Mesenchymal stem cell (in vitro differentiated cells and primary cell): ENCODE results near the gene LIPK.

ENCODE experiments used
- DNase-seq: peaks from one replicate; pipeline ENCODE4 v3.0.0-alpha.2; 2013
- H2AFZ ChIP-seq: one replicate; pipeline ENCODE4 v1.6.1; 2013; ENCODE audit warnings: low read depth, mild to moderate bottlenecking, control low read depth, inconsistent platforms, low read length, moderate library complexity
- H2AK5ac ChIP-seq: 2 replicates; pipeline ENCODE4 v1.6.1; 2013; ENCODE audit warnings: low read length, moderate library complexity, mild to moderate bottlenecking, inconsistent platforms; ENCODE audit not compliant: severe bottlenecking
- H2BK120ac ChIP-seq: one replicate; pipeline ENCODE4 v1.6.1; 2013; ENCODE audit warnings: low read depth, mild to moderate bottlenecking, inconsistent platforms, low read length, moderate library complexity
- H2BK12ac ChIP-seq, 2 experiments: one replicate each; pipeline ENCODE4 v1.6.1; 2013; ENCODE audit warnings: inconsistent platforms in 2 of 2, low read length in 2 of 2, mild to moderate bottlenecking in 2 of 2, moderate library complexity in 2 of 2, control low read depth in 1 of 2
- H2BK15ac ChIP-seq: one replicate; pipeline ENCODE4 v1.6.1; 2013; ENCODE audit warnings: mild to moderate bottlenecking, low read depth, inconsistent platforms; ENCODE audit not compliant: poor library complexity, severe bottlenecking
- H2BK5ac ChIP-seq: 2 replicates; pipeline ENCODE4 v1.6.1; 2013; ENCODE audit warnings: low read depth, mild to moderate bottlenecking, low read length, control low read depth, inconsistent platforms; ENCODE audit not compliant: poor library complexity, severe bottlenecking
- H3K14ac ChIP-seq, 2 experiments: one replicate each; pipeline ENCODE4 v1.6.1; 2013; ENCODE audit warnings: inconsistent platforms in 2 of 2, low read length in 2 of 2, control low read depth in 1 of 2, mild to moderate bottlenecking in 1 of 2, moderate library complexity in 1 of 2
- H3K18ac ChIP-seq, 2 experiments: one replicate each; pipeline ENCODE4 v1.6.1; 2013; ENCODE audit warnings: inconsistent platforms in 2 of 2, low read length in 2 of 2, control low read depth in 1 of 2, low read depth in 1 of 2, mild to moderate bottlenecking in 1 of 2
- H3K23ac ChIP-seq, 2 experiments: one replicate each; pipeline ENCODE4 v1.6.1; 2013; ENCODE audit warnings: inconsistent platforms in 2 of 2, low read length in 2 of 2, mild to moderate bottlenecking in 2 of 2, moderate library complexity in 2 of 2, control low read depth in 1 of 2
- H3K27ac ChIP-seq: 2 replicates; pipeline ENCODE4 v1.5.1; 2013; ENCODE audit warnings: mild to moderate bottlenecking, moderate library complexity, low read length, control low read depth, inconsistent platforms; ENCODE audit not compliant: poor library complexity, severe bottlenecking
- H3K27me3 ChIP-seq, 2 experiments: 2 replicates each; pipeline versions ENCODE4 v1.6.1 to v1.7.0; 2013; ENCODE audit warnings: low read length in 2 of 2, mild to moderate bottlenecking in 2 of 2, moderate library complexity in 2 of 2, control low read depth in 1 of 2, inconsistent platforms in 1 of 2; ENCODE audit not compliant: control insufficient read depth in 1 of 2, insufficient read depth in 1 of 2
- H3K36me3 ChIP-seq, 2 experiments: 2 replicates each; pipeline versions ENCODE4 v1.6.1 to v1.7.0; 2013; ENCODE audit warnings: low read length in 2 of 2, control low read depth in 1 of 2, inconsistent platforms in 1 of 2, low read depth in 1 of 2, mild to moderate bottlenecking in 1 of 2; ENCODE audit not compliant: insufficient read depth in 2 of 2, control insufficient read depth in 1 of 2
- H3K4ac ChIP-seq, 2 experiments: one replicate each; pipeline ENCODE4 v1.6.1; 2013; ENCODE audit warnings: inconsistent platforms in 2 of 2, low read length in 2 of 2, mild to moderate bottlenecking in 2 of 2, moderate library complexity in 2 of 2, control low read depth in 1 of 2, low read depth in 1 of 2
- H3K4me1 ChIP-seq: 2 replicates; pipeline ENCODE4 v1.6.1; 2013; ENCODE audit warnings: low read depth, low read length, control low read depth; ENCODE audit not compliant: control insufficient read depth, insufficient read depth
- H3K4me2 ChIP-seq: 2 replicates; pipeline ENCODE4 v1.6.1; 2013; ENCODE audit warnings: low read length, mild to moderate bottlenecking, inconsistent platforms; ENCODE audit not compliant: poor library complexity, severe bottlenecking
- H3K4me3 ChIP-seq, 2 experiments: 2 replicates each; pipeline versions ENCODE4 v1.5.1 to v1.7.0; 2013; ENCODE audit warnings: low read length in 2 of 2, mild to moderate bottlenecking in 2 of 2, control low read depth in 1 of 2, low read depth in 1 of 2; ENCODE audit not compliant: insufficient read depth in 1 of 2
- H3K79me1 ChIP-seq: replicated peaks from 2 replicates; pipeline ENCODE4 v1.6.1; 2013; ENCODE audit warnings: mild to moderate bottlenecking, control low read depth, low read length, inconsistent platforms; ENCODE audit not compliant: poor library complexity, severe bottlenecking
- H3K9ac ChIP-seq: 2 replicates; pipeline ENCODE4 v1.7.0; 2013; ENCODE audit warnings: mild to moderate bottlenecking, low read length, moderate library complexity
- H3K9me3 ChIP-seq: 2 replicates; pipeline ENCODE4 v1.7.0; 2013; ENCODE audit warnings: mild to moderate bottlenecking, low read length; ENCODE audit not compliant: control insufficient read depth
- H4K8ac ChIP-seq: one replicate; pipeline ENCODE4 v1.6.1; 2013; ENCODE audit warnings: inconsistent platforms, mild to moderate bottlenecking, low read length, moderate library complexity
- H4K91ac ChIP-seq: one replicate; pipeline ENCODE4 v1.6.1; 2013; ENCODE audit warnings: mild to moderate bottlenecking, low read length, inconsistent platforms
- WGBS: methylation state at CpG from one replicate; pipeline ENCODE4 v1.1.7; 2013; ENCODE audit warnings: mixed read lengths; 5-methylcytosine and 5-hydroxymethylcytosine counted together

Gene LIPK

GRCh38 chr10:88786032-88786770, 80.2 kb downstream of the LIPK start:
- no peak overlapping the region for H3K4me2 ChIP-seq
- no peaks in the 10 kb centered on the region for H3K36me3 ChIP-seq
- H3K9ac ChIP-seq, result no peak overlapping the region
- no peak overlapping the region for H3K4ac ChIP-seq
- no peak overlapping the region for H4K8ac ChIP-seq
- peak overlapping the region in 1 of 2 experiments; percentile 35 for H3K14ac ChIP-seq
- no peak overlapping the region for H2BK5ac ChIP-seq
- H2AFZ ChIP-seq, result no peak overlapping the region
- no peak overlapping the region for H2BK15ac ChIP-seq
- peak overlapping the region in 1 of 2 experiments; percentile 28 for H2BK12ac ChIP-seq
- no peaks in the 10 kb centered on the region for H3K27me3 ChIP-seq
- H3K4me1 ChIP-seq, result no peaks in the 10 kb centered on the region
- no peak for DNase-seq
- H3K18ac ChIP-seq, result peak overlapping the region in 1 of 2 experiments; percentile 18
- H3K4me3 ChIP-seq, result peak overlapping the region in 1 of 2 experiments; percentile 7
- no peak overlapping the region for H3K23ac ChIP-seq
- no peak overlapping the region for H4K91ac ChIP-seq
- H2BK120ac ChIP-seq, result no peak overlapping the region
- H3K79me1 ChIP-seq, result no peaks in the 10 kb centered on the region
- no peak overlapping the region for H2AK5ac ChIP-seq
- H3K9me3 ChIP-seq, result no peaks in the 10 kb centered on the region
- WGBS, result 91% methylated on average over 10 of the region's 10 CpGs
- no peak overlapping the region for H3K27ac ChIP-seq

GRCh38 chr10:88787463-88787862, 81.4 kb downstream of the LIPK start:
- Histone ChIP-seq H2BK15ac (no peak overlapping the region), H3K23ac (no peak overlapping the region), H3K4ac (no peak overlapping the region), H3K4me1 (no peaks in the 10 kb centered on the region), H4K8ac (no peak overlapping the region), H3K18ac (no peak overlapping the region), H4K91ac (no peak overlapping the region), H3K14ac (no peak overlapping the region), H2BK12ac (no peak overlapping the region), H2AK5ac (no peak overlapping the region), H3K9me3 (no peaks in the 10 kb centered on the region), H2BK120ac (no peak overlapping the region), H3K4me2 (no peak overlapping the region), H3K27me3 (no peaks in the 10 kb centered on the region), H3K36me3 (no peaks in the 10 kb centered on the region), H2AFZ (no peak overlapping the region), H3K9ac (no peak overlapping the region), H3K79me1 (no peaks in the 10 kb centered on the region), H3K27ac (no peak overlapping the region), H2BK5ac (no peak overlapping the region), H3K4me3 (no peak overlapping the region)
- no peak for DNase-seq
- WGBS, result 82% methylated on average over 5 of the region's 5 CpGs

- no peaks in the 10 kb centered on the region for H3K9me3 ChIP-seq
- no peak overlapping the region for H3K4me2 ChIP-seq
- H4K8ac ChIP-seq, result no peak overlapping the region
- no peak overlapping the region for H3K27ac ChIP-seq
- no peaks in the 10 kb centered on the region for H3K36me3 ChIP-seq
- no peak overlapping the region for H2BK5ac ChIP-seq
- H2AK5ac ChIP-seq, result no peak overlapping the region
- no peaks in the 10 kb centered on the region for H3K27me3 ChIP-seq
- peaks cover 2% of the 10 kb centered on the region for H3K4me1 ChIP-seq
- H3K23ac ChIP-seq, result no peak overlapping the region
- H3K79me1 ChIP-seq, result no peaks in the 10 kb centered on the region
- H2AFZ ChIP-seq, result no peak overlapping the region
- H3K18ac ChIP-seq, result no peak overlapping the region
- no peak overlapping the region for H4K91ac ChIP-seq
- no peak overlapping the region for H2BK120ac ChIP-seq
- DNase-seq, result no peak
- H3K4me3 ChIP-seq, result no peak overlapping the region
- no peak overlapping the region for H3K9ac ChIP-seq
- no peak overlapping the region for H2BK15ac ChIP-seq
- H2BK12ac ChIP-seq, result no peak overlapping the region
- H3K14ac ChIP-seq, result no peak overlapping the region
- H3K4ac ChIP-seq, result no peak overlapping the region
Measured at GRCh38 chr10:88788924-88789323, 82.9 kb downstream of the LIPK start.

GRCh38 chr10:88791924-88792323, 85.9 kb downstream of the LIPK start:
- Histone ChIP-seq H3K4me2 (no peak overlapping the region), H2BK15ac (no peak overlapping the region), H3K4me3 (no peak overlapping the region), H2BK120ac (no peak overlapping the region), H3K23ac (no peak overlapping the region), H3K4ac (no peak overlapping the region), H3K27me3 (no peaks in the 10 kb centered on the region), H4K91ac (no peak overlapping the region), H2BK5ac (no peak overlapping the region), H2AFZ (no peak overlapping the region), H3K9me3 (no peaks in the 10 kb centered on the region), H3K18ac (no peak overlapping the region), H4K8ac (no peak overlapping the region), H3K14ac (no peak overlapping the region), H3K36me3 (no peaks in the 10 kb centered on the region), H2BK12ac (no peak overlapping the region), H3K4me1 (peaks cover 4% of the 10 kb centered on the region), H2AK5ac (no peak overlapping the region), H3K27ac (no peak overlapping the region), H3K9ac (no peak overlapping the region), H3K79me1 (no peaks in the 10 kb centered on the region)
- peak; percentile 45 for DNase-seq
- 47% methylated on average over 2 of the region's 2 CpGs for WGBS
